HG03097 (cell line): ENCODE results near the gene PLEKHG5.
"Not testable (repeated sequence)": the region's sequence is repeated elsewhere in the genome, so short reads cannot be mapped to it uniquely, and the experiment has no call there.

Experiments
- ATAC-seq: cut with Tn5 transposase; IDR thresholded peaks from one replicate; pipeline ENCODE4 v1.9.1; 2021; ENCODE audit not compliant: unreplicated experiment, low FRiP score

Gene PLEKHG5

DNA sequence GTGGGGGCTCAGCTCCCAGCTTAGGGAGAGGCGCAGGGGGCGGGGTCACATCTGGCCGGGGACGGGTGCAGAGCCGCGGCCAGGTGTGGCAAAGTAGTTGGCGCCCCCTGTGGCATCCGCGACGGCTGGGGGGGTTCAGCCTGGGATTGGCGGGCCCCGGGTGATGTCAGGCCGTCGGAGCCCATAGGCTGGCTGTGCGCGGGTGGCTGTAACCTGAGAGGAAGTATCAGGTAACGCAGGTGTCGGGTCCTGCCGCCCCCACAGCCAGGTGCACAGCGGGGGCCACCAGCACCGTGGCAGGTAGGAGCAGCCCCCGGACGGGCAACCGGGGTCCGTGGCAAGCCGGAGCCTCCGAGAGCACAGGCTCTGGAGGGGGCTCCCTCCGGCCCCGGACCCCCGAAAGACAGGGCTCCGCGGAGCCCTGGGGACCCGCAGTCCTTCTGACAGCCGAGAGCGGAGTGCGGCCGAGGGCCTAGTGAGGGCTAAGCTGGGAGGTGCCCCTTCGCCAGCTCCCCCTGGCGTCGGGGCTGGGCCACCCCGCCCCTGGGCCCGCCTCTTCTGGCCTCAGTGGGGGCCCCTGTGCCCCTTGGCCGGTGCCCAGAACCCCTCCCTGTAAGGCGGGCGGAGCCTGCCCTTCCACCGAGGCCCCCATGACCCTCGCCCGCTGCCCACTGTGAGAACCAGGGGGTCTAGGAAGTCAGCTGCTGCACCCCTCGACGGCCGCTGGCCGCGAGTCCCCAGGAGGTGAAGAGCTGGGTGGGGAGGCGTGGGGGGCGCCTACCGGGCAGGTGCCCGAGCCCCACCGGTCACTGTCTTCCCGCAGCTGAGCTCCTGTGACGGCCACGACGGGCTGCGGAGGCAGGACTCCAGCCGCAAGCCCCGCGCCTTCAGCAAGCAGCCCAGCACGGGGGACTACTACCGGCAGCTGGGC is 43.4 kb downstream of the PLEKHG5 start:
- no peak for ATAC-seq

DNA sequence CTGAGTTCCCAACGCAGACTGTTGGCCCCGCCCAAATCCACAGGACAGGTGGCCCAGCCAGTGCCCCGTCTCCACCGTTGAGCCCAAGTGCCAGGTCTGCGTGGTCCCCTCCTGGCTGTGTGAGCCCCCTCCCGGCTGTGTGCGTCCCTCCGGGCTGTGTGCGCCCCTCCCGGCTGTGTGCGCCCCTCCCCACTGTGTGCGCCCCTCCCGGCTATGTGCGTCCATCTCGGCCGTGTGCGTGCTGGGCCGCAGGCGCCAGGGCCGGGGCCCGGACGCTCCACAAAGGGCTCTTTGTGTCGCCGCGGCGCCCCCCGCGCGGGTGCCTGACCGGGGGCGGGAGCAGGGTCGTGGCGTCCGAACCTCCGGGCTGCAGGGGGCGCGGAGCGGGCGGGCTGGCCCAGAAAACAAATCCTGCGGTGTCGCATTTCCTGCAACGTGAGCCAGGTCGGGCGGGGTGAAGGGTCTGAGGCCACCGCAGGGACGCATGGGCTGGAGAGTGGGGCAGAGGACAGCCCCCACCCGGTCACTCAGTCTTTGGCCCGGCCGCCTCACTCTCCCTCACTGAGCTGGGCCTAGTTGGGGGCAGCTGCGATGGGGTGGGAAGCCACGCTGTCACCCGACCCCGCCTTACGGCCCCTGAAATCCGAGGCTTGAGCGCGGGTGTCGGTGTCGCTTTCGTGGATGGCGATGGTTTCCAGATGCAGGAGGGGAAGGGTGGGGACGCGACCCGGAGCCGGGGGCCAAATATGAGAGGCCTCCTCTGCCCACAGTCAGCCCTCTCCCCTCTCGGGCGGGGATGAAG is 44.2 kb downstream of the PLEKHG5 start:
- no peak for ATAC-seq

DNA sequence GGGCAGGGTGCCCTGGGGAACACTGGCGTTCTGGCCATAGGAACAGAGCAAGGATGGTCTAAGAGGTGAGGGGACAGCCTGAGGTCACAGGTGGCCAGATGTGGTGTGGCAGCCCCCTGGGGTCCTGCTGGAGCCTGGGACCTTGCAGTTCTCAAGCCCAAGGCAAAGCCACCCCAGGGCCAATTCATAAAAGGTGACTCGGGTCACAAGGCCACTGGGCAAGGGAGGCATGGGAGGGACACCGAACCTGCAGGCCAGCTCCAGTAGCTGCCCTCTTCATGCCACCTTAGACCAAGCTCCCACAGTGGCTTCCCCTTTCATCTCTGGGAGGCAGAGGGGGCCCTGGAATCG is 44.8 kb downstream of the PLEKHG5 start:
- no peak for ATAC-seq

DNA sequence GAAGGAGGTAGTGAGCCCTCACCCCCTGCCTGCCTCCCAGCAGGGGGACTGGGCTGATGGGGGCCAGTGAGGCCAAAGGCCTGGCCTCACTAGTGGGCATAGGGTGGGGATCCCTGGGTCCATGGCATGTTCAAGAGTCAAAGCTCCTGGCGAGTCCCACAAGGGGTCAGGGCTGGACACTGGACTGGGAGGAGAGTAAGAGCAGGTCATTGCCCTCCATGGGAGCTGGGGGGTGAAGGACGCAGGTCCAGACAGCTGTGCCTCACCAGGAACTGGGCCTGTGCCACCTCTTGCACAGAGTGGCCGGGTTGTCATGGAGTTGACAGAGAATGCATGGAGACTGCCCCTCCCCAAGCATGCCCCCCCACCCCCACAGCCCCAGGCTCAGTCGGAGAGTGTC is 45.5 kb downstream of the PLEKHG5 start:
- not testable (repeated sequence) for ATAC-seq

- no peak for ATAC-seq
Observed at GRCh38 chr1:6445062-6445763, 46.3 kb downstream of the PLEKHG5 start.

DNA sequence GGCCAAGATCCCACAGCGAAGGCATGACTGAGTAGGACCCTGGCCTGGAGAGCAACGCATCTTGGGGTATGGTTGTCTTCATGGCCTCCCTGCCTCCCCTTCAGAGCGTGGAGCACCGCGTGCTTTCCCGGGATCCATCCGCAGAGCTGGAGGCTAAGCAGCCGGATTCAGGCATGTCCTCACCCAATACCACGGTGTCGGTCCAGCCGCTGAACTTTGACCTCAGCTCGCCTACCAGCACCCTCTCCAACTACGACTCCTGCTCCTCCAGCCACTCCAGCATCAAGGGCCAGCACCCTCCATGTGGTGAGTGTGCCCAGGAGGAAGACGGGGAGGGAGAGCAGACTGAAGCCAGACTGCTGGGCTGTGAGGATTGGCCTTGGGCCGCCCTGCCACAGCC is 47.1 kb downstream of the PLEKHG5 start:
- no peak for ATAC-seq

GRCh38 chr1:6443339-6444115 is 47.9 kb downstream of the PLEKHG5 start:
- no peak for ATAC-seq

DNA sequence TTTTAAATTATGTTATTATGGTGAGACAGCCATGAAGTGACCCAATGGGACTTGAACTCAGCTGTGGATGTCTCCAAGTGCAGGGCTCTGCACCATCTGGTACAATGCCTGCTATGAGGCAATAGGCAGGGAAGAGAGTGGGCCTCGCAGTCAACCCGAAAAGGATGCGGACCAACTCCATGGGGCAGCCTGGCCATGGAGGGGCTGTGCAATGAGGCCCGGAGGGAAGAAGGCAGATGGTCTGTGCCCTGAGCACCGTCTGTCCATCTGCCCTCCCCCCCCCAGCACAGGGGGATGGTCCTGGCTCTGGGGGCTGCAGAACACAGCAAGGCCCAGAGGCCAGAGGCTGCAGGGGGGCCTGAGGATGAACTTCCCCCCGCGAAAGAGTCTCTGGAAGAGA is 49.9 kb downstream of the PLEKHG5 start:
- ATAC-seq, result no peak

- no peak for ATAC-seq
Observed at GRCh38 chr1:6440198-6441126, 51.0 kb downstream of the PLEKHG5 start.

- no peak for ATAC-seq
Observed at GRCh38 chr1:6438047-6438525, 53.4 kb downstream of the PLEKHG5 start.

DNA sequence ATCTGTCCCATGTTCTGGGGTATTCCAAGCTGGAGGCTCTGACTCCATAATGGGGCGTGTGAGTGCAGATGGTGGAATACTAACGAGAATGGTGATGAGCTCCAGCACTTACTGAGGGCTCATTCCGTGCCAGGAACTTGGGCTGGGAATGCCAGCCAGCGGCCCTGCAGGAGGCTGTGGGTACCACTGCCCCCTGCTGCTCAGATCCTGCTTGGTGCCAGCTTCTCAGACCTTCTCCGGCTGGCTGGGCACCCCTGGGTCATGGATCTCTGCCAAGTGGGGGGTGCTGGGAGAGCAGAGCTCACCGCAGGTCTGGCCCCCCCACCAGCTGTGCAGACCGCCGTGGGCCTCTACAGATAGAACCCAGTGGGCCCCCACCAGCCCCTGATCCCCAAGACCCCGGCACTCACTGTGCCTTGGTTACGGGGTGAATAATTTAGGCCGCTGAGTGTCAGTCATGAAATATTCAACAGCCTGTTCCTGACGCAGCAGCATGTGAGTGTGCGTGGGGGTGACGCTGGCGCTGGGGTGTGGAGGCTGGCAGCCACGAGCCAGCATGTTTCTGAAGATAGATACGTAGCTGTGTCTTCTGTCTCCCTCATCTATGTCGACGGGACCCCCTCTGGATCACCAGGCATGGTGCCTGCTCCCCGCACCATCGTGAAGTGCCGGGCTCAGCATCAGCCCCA is 54.3 kb downstream of the PLEKHG5 start:
- not testable (repeated sequence) for ATAC-seq

- not testable (repeated sequence) for ATAC-seq
Observed at GRCh38 chr1:6436277-6436676, 55.2 kb downstream of the PLEKHG5 start.

GRCh38 chr1:6435547-6435946 is 55.9 kb downstream of the PLEKHG5 start:
- ATAC-seq, result no peak

GRCh38 chr1:6435129-6435528 is 56.3 kb downstream of the PLEKHG5 start:
- no peak for ATAC-seq

GRCh38 chr1:6434186-6434585 is 57.3 kb downstream of the PLEKHG5 start:
- ATAC-seq, result no peak

DNA sequence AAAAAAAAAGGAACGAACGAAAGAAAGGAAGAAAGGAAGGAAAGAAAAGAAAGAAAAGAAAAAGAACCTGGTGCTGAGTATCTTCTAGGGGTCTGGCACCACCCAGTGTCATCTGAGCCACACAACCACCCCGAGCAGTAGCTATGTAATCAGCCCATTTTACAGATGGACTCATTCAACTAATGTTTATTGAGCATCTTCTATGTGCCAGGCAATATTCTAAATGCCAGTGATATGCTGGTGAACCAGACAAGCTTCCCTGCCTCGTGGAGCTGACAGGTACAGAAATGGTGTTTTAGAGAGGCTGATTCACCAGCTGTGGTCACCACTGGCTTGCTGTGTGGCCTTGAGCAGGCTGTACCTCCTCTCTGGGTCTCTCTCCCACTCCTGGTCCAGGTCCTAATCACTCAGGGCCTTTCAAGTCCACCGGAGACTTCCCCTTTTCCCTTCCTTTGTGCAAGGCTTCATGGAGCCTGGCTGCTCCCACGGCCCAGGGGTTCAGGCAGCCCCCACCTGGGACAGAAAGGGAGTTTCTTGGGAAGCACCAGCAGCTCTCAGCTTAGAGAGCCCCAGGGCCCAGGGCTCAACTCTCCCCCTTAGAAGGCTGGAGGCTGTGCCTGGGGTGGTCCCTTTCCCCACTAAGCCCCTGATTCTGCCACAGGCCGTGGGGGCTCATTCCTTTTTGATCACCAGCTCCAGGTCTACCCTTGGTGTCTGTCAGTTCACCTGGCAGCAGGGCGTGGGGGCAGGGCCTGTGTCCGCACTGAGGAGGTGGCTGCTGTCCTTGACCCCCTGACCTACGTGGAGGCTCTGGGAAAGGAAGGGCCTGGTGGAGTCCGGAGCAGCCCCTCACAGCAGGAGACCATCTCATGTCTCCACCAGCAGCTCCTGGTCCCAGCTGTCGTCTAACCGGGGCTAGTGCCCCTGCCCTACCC is 59.6 kb downstream of the PLEKHG5 start:
- ATAC-seq, result not testable (repeated sequence)

DNA sequence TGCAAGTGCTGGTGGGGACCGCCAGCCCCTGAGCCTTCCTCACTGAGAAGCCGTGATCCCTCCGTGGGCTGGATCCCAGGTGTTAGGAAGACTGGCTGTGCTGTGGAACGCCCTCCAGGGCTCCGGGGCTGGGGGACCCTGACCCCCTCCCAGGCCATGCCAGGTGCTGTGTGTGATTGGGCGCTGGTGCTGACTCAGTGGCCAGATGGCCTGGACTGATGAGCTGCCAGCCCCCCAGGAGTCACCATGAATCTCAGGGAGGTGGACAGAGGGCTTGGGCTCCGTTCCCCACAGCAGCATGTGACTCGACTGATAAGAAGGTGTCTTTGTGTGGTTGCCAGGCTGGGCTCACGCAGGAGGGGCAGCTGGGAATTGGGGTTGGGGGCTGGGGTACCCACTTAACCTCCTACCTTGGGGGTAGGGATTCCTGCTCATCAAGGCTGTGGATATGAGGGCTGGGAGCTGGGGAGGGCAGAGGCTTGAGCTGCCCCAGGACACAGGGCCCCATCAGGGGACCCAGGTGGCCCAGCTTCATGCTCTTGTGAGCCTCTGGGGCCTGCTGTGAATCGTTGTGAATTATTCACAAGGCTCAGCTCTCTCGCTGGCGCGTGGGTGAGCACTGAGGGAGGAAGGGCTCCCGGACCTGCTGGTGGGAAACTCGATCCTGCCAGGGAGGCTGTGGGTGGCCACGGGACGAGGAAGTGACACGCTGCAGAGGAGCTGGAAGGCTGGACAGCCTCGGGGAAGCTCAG is 61.6 kb downstream of the PLEKHG5 start:
- not testable (repeated sequence) for ATAC-seq
